IMR-90 (cell line): ENCODE data around the gene ZFYVE28. TPM values are rescaled to one million over a fixed set of nuclear protein-coding genes. Genes with fewer than 3 reads are reported as not detected.

Source experiments
- ATAC-seq: fragments of 200-7000 bp; cut with Tn5 transposase; 2 replicates; pipeline ENCODE4 v1.9.1; 2020; ENCODE audit warnings: low read depth, mild to moderate bottlenecking, moderate library complexity
- BruUV-seq: library from RNA; stranded (reverse); fragments of 400-500 nt; replicated peaks from 2 replicates; lab custom pipeline; 2021; lab: Mats Ljungman, UMichigan
- CTCF ChIA-PET: fragments of 300-600 bp; formaldehyde crosslinking; extraction: SDS; loops from one replicate; lab custom pipeline; 2021; ENCODE audit warnings: antibody characterized with exemption; lab: Yijun Ruan, JAX
- POLR2A ChIA-PET: fragments of 300-600 bp; sonication (Branson Sonifier 250); formaldehyde crosslinking; loops from one replicate; lab custom pipeline; 2022; ENCODE audit warnings: antibody characterized with exemption; ENCODE audit not compliant: unreplicated experiment; lab: Charles Lee
- DNase-seq: peaks from one replicate; pipeline ENCODE4 v3.0.0; 2013
- H2AFZ ChIP-seq: replicated peaks from 2 replicates; pipeline ENCODE3; 2013; ENCODE audit warnings: low read length, mild to moderate bottlenecking; ENCODE audit not compliant: poor library complexity
- H2AK5ac ChIP-seq: 2 replicates; pipeline ENCODE4 v1.6.1; 2013; ENCODE audit warnings: low read depth, low read length, inconsistent platforms
- H2AK9ac ChIP-seq: replicated peaks from 2 replicates; pipeline ENCODE3; 2013; ENCODE audit warnings: mild to moderate bottlenecking, low read depth, low read length, moderate library complexity; ENCODE audit not compliant: poor library complexity
- H2BK120ac ChIP-seq: 2 replicates; pipeline ENCODE4 v1.6.1; 2013; ENCODE audit warnings: low read depth, low read length, inconsistent platforms
- H2BK15ac ChIP-seq: 3 replicates; pipeline ENCODE4 v1.6.1; 2013; ENCODE audit warnings: low read depth, low read length, inconsistent platforms
- H2BK20ac ChIP-seq: 2 replicates; pipeline ENCODE4 v1.6.1; 2013; ENCODE audit warnings: low read depth, mild to moderate bottlenecking, inconsistent platforms, low read length, moderate library complexity
- H2BK5ac ChIP-seq: 2 replicates; pipeline ENCODE4 v1.6.1; 2013; ENCODE audit warnings: mild to moderate bottlenecking, low read depth, low read length, inconsistent platforms; ENCODE audit not compliant: poor library complexity, severe bottlenecking
- H3K14ac ChIP-seq: replicated peaks from 2 replicates; pipeline ENCODE4 v1.6.1; 2013; ENCODE audit warnings: low read depth, low read length, inconsistent platforms
- H3K18ac ChIP-seq: 2 replicates; pipeline ENCODE4 v1.6.1; 2013; ENCODE audit warnings: low read depth, low read length, control low read depth
- H3K23ac ChIP-seq: 2 replicates; pipeline ENCODE4 v1.6.1; 2013; ENCODE audit warnings: low read depth, low read length, inconsistent platforms
- H3K27ac ChIP-seq: 2 replicates; pipeline ENCODE4 v1.5.1; 2013; ENCODE audit warnings: mild to moderate bottlenecking, control low read depth, low read length; ENCODE audit not compliant: insufficient read depth
- H3K27me3 ChIP-seq: 2 replicates; pipeline ENCODE4 v1.6.1; 2013; ENCODE audit warnings: low read length; ENCODE audit not compliant: control insufficient read depth, insufficient read depth
- H3K36me3 ChIP-seq: 2 replicates; pipeline ENCODE4 v1.6.1; 2013; ENCODE audit warnings: low read length, mixed read lengths; ENCODE audit not compliant: control insufficient read depth, insufficient read depth
- H3K4ac ChIP-seq: 2 replicates; pipeline ENCODE4 v1.6.1; 2013; ENCODE audit warnings: low read depth, low read length, inconsistent platforms
- H3K4me1 ChIP-seq: 2 replicates; pipeline ENCODE4 v1.6.1; 2013; ENCODE audit warnings: low read length, mixed read lengths; ENCODE audit not compliant: control insufficient read depth, insufficient read depth
- H3K4me2 ChIP-seq: 2 replicates; pipeline ENCODE4 v1.6.1; 2013; ENCODE audit warnings: low read depth, mild to moderate bottlenecking, control low read depth, low read length, moderate library complexity
- H3K4me3 ChIP-seq: 2 replicates; pipeline ENCODE4 v1.5.1; 2013; ENCODE audit warnings: low read depth, mild to moderate bottlenecking, control low read depth, low read length, moderate library complexity; ENCODE audit not compliant: insufficient read depth
- H3K56ac ChIP-seq: 2 replicates; pipeline ENCODE4 v1.6.1; 2013; ENCODE audit warnings: low read length, inconsistent platforms; ENCODE audit not compliant: insufficient read depth; ENCODE audit errors: extremely low read depth
- H3K79me1 ChIP-seq, 2 experiments: 2 replicates each; pipeline ENCODE4 v1.6.1; 2013; ENCODE audit warnings: low read length in 2 of 2, inconsistent platforms in 1 of 2, low read depth in 1 of 2
- H3K9ac ChIP-seq: 2 replicates; pipeline ENCODE4 v1.6.1; 2013; ENCODE audit warnings: low read depth, low read length, control low read depth
- H3K9me1 ChIP-seq: 2 replicates; pipeline ENCODE4 v1.6.1; 2013; ENCODE audit warnings: low read length, inconsistent platforms; ENCODE audit not compliant: insufficient read depth
- H3K9me3 ChIP-seq: 2 replicates; pipeline ENCODE4 v1.6.1; 2013; ENCODE audit warnings: low read length; ENCODE audit not compliant: control insufficient read depth, insufficient read depth
- H4K20me1 ChIP-seq: 2 replicates; pipeline ENCODE4 v1.6.1; 2013; ENCODE audit warnings: low read length, inconsistent platforms; ENCODE audit not compliant: insufficient read depth
- H4K5ac ChIP-seq: 2 replicates; pipeline ENCODE4 v1.6.1; 2013; ENCODE audit warnings: mild to moderate bottlenecking, low read depth, low read length, control low read depth
- H4K8ac ChIP-seq, 2 experiments: 2 replicates each; pipeline ENCODE4 v1.6.1; 2013; ENCODE audit warnings: low read depth in 2 of 2, low read length in 2 of 2, control low read depth in 1 of 2, inconsistent platforms in 1 of 2
- H4K91ac ChIP-seq: 2 replicates; pipeline ENCODE4 v1.6.1; 2013; ENCODE audit warnings: low read depth, low read length, inconsistent platforms; ENCODE audit not compliant: insufficient read depth
- BHLHE40 ChIP-seq: fragments of 150-350 bp; IDR thresholded peaks from 2 replicates; pipeline ENCODE4 v1.6.1; 2016; ENCODE audit warnings: mild to moderate bottlenecking, low read depth, low read length
- CEBPB ChIP-seq: IDR thresholded peaks from 2 replicates; pipeline ENCODE4 v1.6.1; 2012; ENCODE audit warnings: low read depth, low read length, improper control_type of control experiment
- CHD1 ChIP-seq: IDR thresholded peaks from 2 replicates; pipeline ENCODE4 v1.6.1; 2012; ENCODE audit warnings: low read depth, low read length, improper control_type of control experiment
- MAFK ChIP-seq: IDR thresholded peaks from 2 replicates; pipeline ENCODE4 v1.6.1; 2012; ENCODE audit warnings: low read depth, low read length, improper control_type of control experiment
- MXI1 ChIP-seq: IDR thresholded peaks from 2 replicates; pipeline ENCODE4 v1.6.1; 2012; ENCODE audit warnings: low read depth, mild to moderate bottlenecking, low read length, moderate library complexity, borderline replicate concordance
- RAD21 ChIP-seq: IDR thresholded peaks from 2 replicates; pipeline ENCODE4 v1.6.1; 2012; ENCODE audit warnings: low read length, improper control_type of control experiment
- RCOR1 ChIP-seq: IDR thresholded peaks from 2 replicates; pipeline ENCODE4 v1.6.1; 2012; ENCODE audit warnings: mild to moderate bottlenecking, low read length, improper control_type of control experiment; ENCODE audit not compliant: insufficient replicate concordance
- RFX5 ChIP-seq: IDR thresholded peaks from 2 replicates; pipeline ENCODE4 v1.8.0; 2012; ENCODE audit warnings: low read depth, mild to moderate bottlenecking, low read length, moderate library complexity
- SMC3 ChIP-seq: fragments of 150-350 bp; IDR thresholded peaks from 2 replicates; pipeline ENCODE4 v1.6.1; 2016; ENCODE audit warnings: low read depth, mild to moderate bottlenecking, antibody characterized with exemption, low read length, moderate library complexity
- WGBS, 2 experiments: methylation state at CpG; one replicate each; pipeline versions ENCODE4 v1.1.5 to v1.1.7; 2013; ENCODE audit warnings: missing lambda C conversion rate in 2 of 2; ENCODE audit not compliant: insufficient read length in 1 of 2; ENCODE audit errors: extremely low coverage in 2 of 2; 5-methylcytosine and 5-hydroxymethylcytosine counted together
- dilution Hi-C: fragments of 300-500 bp; cut with HindIII; formaldehyde crosslinking; loops from one replicate; pipeline ENCODE4 v1.14.3; 2018; ENCODE audit warnings: low sequenced_read_pairs; ENCODE audit not compliant: unreplicated experiment
- in situ Hi-C: fragments of 300-500 bp; cut with MboI; formaldehyde crosslinking; loops from 3 replicates; pipeline ENCODE4 v1.14.3; 2019; ENCODE audit warnings: low sequenced_read_pairs, inconsistent platforms, mixed read lengths
- intact Hi-C: fragments of 100-400 bp; cut with micrococcal nuclease; formaldehyde crosslinking; loops from 2 replicates; pipeline ENCODE4 v1.10.0; 2022
- polyA plus RNA-seq, 3 experiments: library from polyadenylated mRNA; depleted of rRNA; stranded (reverse); fragments of >200 nt; gene quantifications; 2 replicates each; pipeline ENCODE4 v1.2.3, GENCODE V29; 2012; ENCODE audit warnings: low replicate concordance in 1 of 3
- total RNA-seq: library from RNA; depleted of rRNA; stranded (reverse); fragments of >200 nt; gene quantifications from 2 replicates; pipeline ENCODE4 v1.2.3, GENCODE V29; 2012
- TF ChIP-seq, protein P1 (sequence below): fragments of 150-350 bp; IDR thresholded peaks from 2 replicates; pipeline ENCODE4 v1.6.1; 2017; ENCODE audit warnings: mild to moderate bottlenecking, antibody characterized with exemption, low read length, low read depth

The ZFYVE28 gene
- total and polyA plus RNA-seq, 2 of the 4 experiments (the other 2 are of a cell fraction): 0.36 to 1.2 TPM

- Histone ChIP-seq H3K9me1 (peaks cover 2% of the 10 kb centered on the region; the same call in 1 of the 2 replicates), H2BK120ac (no peak overlapping the region), H4K8ac (no peak overlapping the region), H3K27ac (no peak overlapping the region), H2BK5ac (no peak overlapping the region), H3K79me1 (no peaks in the 10 kb centered on the region), H3K56ac (no peak overlapping the region), H2BK20ac (no peak overlapping the region), H3K4ac (no peak overlapping the region), H4K5ac (no peak overlapping the region), H2AFZ (no peak overlapping the region), H3K14ac (no peak overlapping the region), H4K20me1 (peaks cover 5% of the 10 kb centered on the region; the same call in 1 of the 2 replicates), H2AK5ac (no peak overlapping the region), H3K23ac (no peak overlapping the region), H3K9ac (no peak overlapping the region), H3K4me2 (no peak overlapping the region), H3K27me3 (peaks cover 3% of the 10 kb centered on the region), H3K9me3 (no peaks in the 10 kb centered on the region), H2AK9ac (no peak overlapping the region), H3K4me3 (no peak overlapping the region), H3K4me1 (no peaks in the 10 kb centered on the region), H2BK15ac (no peak overlapping the region), H3K36me3 (no peaks in the 10 kb centered on the region), H4K91ac (no peak overlapping the region), H3K18ac (no peak overlapping the region)
- WGBS, 2 experiments: 80% methylated on average over 4 of the region's 5 CpGs; no CpG with 5 or more reads in 1 of the 2 experiments
- DNase-seq (no peak), ATAC-seq (no peak)
- in situ Hi-C loops: no loop called here
- dilution Hi-C loops: no loop called here
- intact Hi-C loops: loop anchor here (5.0 kb wide), 1 partner anchor 90 kb away; the partner anchor contains the start of gene MXD4
- ChIA-PET CTCF (no interaction called here), POLR2A (no interaction called here)
- no TSS peak for BruUV-seq
- TF ChIP-seq MAFK (no peak), SMC3 (no peak), RCOR1 (no peak), BHLHE40 (no peak), RAD21 (no peak), RFX5 (no peak), CEBPB (no peak), CHD1 (no peak), MXI1 (no peak)
- TF ChIP-seq, protein P1, sequence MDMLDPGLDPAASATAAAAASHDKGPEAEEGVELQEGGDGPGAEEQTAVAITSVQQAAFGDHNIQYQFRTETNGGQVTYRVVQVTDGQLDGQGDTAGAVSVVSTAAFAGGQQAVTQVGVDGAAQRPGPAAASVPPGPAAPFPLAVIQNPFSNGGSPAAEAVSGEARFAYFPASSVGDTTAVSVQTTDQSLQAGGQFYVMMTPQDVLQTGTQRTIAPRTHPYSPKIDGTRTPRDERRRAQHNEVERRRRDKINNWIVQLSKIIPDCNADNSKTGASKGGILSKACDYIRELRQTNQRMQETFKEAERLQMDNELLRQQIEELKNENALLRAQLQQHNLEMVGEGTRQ: no peak
Observed at GRCh38 chr4:2352729-2353221, 65.7 kb downstream of the ZFYVE28 start.
